ENCODE data around the gene CATSPER3.

DNA sequence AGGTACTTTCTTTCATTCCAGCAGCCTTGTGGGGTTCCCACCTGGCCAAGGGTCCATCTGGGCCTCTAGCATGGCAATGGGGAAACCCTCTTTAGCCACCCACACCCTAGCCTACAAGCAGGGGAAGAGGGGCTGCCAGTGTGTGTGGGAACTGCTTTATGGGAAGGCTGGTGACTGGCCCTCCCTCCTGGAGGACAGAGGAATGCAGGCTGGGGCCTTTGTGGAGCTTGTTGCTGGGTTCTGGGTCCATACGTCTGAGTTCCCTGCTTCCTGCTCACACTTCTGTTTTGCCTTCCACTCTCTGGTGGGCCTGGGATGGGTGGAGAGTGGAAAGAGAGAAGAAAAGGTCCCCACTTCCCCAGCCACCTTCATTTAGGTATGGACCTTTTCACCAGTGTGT, 81.2 kb downstream of the CATSPER3 start:
- TF ChIP-seq, protein P1, sequence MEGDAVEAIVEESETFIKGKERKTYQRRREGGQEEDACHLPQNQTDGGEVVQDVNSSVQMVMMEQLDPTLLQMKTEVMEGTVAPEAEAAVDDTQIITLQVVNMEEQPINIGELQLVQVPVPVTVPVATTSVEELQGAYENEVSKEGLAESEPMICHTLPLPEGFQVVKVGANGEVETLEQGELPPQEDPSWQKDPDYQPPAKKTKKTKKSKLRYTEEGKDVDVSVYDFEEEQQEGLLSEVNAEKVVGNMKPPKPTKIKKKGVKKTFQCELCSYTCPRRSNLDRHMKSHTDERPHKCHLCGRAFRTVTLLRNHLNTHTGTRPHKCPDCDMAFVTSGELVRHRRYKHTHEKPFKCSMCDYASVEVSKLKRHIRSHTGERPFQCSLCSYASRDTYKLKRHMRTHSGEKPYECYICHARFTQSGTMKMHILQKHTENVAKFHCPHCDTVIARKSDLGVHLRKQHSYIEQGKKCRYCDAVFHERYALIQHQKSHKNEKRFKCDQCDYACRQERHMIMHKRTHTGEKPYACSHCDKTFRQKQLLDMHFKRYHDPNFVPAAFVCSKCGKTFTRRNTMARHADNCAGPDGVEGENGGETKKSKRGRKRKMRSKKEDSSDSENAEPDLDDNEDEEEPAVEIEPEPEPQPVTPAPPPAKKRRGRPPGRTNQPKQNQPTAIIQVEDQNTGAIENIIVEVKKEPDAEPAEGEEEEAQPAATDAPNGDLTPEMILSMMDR (IDR thresholded peaks at IDR 0.05): no peak
- TF ChIP-seq POLR2A (IDR thresholded peaks at IDR 0.05): no peak

Data from ovary (tissue), 3 donors.